ENCODE data around the gene PLCXD1. TPM values are rescaled to one million over a fixed set of nuclear protein-coding genes. Genes with fewer than 3 reads are reported as not detected.
"Not testable (repeated sequence)": the region's sequence is repeated elsewhere in the genome, so short reads cannot be mapped to it uniquely, and the experiment has no call there.

Gene PLCXD1
- total RNA-seq, 1 donor from 2014 or later = 10.6 TPM

DNA sequence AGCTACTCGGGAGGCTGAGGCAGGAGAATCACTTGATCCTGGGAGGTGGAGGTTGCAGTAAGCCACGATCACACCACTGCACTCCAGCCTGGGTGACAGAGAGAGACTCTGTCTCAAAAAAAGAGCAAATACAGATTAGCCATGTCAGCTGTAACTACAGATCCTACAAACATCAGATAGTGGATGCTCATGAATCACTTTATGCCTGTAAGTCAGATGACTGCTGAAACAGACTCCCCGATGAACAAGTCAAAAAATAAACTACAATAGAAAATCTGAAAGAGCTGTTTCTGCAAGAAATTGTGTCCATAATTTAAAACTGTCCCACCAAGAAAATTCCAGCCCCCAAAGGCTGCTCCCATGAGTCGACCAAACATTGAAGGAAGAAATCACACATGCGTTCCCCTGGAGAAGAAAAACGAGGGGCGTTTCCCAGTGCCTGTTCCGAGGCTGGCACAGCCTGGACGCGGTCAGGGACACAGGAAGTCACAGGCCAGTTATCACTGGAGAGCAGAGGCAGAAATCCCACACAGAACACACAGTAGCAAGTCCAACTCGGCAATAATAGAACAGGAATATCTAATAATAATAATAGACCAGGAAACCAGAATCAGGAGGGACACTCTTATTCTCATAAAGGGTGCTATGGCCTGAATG is 67.4 kb downstream of the PLCXD1 start:
- DNase-seq (ENCODE audit: extremely low read depth, low read depth, low spot score) = no peak

DNA sequence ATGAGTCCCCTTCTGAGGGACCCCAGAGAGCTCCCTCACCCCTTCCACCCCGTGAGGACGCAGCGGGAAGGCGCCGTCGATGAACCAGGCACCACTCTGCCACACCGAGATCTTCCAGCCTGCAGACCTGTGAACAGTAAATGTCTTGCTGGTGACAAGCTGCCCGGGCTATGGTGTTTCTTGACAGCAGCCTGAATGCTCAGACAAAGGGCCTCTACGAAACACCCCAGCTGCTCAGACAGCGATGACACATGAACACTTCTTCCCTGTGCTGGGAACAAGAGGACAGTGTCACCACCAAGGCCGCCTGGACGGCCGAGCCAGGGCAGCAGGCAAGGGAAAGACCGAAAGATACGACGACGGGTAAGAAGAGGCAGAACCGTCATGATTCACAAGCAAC is 68.0 kb downstream of the PLCXD1 start:
- no peak for DNase-seq (ENCODE audit: extremely low read depth, low read depth, low spot score)

DNA sequence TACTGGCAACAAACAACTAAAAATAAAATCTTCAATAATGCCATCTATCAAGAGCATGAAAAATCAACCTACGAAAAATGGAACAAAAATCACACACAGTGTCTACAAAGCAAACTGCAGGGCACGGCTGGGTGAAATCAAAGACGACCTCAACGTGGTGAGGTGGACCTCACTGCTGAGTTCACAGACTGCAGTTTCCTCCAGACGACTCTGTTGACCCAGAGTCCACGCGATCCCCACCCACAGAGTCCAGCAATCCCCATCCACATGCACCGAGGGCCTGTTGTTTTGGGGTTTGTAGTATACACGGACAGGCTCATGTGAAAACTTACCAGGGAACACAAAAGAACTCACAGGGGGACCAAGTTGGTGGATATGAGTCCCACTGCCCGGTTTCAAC is 68.5 kb downstream of the PLCXD1 start:
- no peak for DNase-seq (ENCODE audit: extremely low read depth, low read depth, low spot score)

DNA sequence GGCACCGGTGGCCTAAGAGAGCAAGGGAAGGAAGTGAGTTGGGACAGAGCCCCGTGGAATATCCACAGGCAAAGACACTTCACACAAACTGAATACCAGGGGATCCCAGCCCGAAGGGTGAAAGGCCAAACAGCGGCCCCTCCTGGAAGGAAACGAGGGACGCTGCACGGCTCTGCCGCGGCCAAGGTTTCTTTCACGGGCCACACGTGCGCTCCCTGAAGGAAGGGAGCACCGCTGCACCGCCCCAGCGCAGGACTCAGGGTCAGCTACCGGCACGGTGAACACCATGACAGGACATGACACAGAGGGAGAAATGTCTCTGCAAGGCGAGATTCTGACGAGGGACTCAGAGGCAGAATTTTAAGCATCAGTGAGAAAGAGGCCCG is 69.0 kb downstream of the PLCXD1 start:
- no peak for DNase-seq (ENCODE audit: extremely low read depth, low read depth, low spot score)

DNA sequence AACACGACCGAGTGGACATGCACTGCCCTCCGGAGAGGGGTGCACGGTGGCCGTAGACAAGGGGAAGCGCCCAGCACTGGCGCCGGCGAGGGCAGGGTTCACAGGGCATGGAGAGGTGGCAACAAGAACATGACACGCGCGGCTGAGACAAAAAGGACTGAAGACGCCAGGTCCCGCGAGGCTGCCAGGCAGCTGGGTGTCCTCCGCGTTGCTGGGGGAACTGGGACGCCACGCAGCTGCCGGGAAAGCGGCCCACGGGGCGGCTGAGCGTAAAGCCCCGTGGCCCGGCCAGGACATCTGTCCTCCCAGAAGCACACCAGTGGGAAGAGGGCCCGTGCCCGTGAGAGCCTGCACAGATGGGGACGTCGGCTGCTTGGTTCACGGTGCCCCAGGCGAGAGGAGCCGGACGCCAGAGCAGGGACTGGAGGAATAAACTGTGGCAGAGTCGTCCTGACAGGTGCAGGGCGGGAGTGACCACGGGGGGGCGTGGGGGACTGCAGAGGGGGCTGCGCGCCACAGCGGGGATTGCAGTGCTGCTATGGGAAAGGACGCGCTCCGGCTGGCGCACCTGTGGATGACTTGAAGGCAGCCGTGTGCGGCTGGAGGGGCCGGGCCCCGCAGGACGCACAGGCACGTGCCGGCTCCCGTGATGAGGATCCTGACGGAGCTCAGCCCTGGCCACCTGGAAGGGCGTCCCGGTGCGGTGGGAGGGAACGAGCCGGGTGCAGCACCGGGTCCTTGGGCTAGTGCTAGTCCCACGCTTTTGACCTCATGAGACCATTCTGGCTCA is 69.5 kb downstream of the PLCXD1 start:
- DNase-seq (ENCODE audit: extremely low read depth, low read depth, low spot score) = no peak

DNA sequence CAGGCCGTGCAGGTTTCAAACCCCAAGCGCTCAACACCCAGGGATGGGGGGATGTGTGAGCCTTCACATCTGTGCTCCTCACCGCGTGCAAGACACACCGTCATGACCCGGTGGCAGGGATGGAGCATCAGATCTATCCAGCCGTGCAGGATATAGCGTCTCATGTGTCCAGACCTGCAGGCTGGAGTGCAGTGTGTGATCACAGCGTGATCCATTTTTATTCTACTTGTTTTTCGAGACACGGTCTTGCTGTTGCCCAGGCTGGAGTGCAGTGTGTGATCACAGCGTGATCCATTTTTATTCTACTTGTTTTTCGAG is 70.1 kb downstream of the PLCXD1 start:
- DNase-seq (ENCODE audit: extremely low read depth, low read depth, low spot score) = not testable (repeated sequence)

DNA sequence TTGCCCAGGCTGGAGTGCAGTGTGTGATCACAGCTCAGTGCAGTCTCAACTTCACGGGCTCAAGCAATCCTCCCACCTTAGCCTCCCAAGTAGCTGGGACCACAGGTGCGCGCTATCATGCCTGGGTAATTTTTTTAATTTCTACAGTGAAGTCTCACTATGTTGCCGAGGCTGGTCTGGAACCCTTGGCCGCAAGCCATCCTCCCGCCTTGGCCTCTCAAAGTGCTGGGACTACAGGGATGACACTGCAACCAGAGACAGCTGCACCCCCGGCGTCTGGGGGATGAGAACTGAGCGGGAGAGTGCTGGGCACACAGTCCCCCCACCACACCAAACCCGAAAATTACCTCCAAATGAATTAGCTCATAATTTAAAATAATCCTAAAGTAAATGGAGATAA is 70.6 kb downstream of the PLCXD1 start:
- no peak for DNase-seq (ENCODE audit: extremely low read depth, low read depth, low spot score)

DNA sequence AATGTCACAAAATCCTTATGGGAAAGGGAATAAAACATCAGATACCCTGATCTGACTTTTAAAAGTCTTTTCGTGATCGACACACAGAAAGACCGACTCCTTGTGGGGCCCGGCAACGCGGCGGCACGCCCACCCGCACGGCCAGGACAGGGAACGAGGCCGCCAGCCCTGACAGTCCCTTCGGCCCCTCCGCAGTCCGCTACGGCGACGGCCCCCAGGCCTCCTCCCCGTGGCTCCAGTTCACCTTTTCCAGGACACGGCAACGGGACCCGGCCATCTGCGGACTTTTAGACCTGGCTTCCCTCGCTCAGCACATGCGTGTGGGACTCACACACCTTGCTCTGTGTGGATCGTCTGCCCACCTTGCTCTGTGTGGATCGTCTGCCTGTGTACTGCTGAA is 71.0 kb downstream of the PLCXD1 start:
- no peak for DNase-seq (ENCODE audit: extremely low read depth, low read depth, low spot score)

DNA sequence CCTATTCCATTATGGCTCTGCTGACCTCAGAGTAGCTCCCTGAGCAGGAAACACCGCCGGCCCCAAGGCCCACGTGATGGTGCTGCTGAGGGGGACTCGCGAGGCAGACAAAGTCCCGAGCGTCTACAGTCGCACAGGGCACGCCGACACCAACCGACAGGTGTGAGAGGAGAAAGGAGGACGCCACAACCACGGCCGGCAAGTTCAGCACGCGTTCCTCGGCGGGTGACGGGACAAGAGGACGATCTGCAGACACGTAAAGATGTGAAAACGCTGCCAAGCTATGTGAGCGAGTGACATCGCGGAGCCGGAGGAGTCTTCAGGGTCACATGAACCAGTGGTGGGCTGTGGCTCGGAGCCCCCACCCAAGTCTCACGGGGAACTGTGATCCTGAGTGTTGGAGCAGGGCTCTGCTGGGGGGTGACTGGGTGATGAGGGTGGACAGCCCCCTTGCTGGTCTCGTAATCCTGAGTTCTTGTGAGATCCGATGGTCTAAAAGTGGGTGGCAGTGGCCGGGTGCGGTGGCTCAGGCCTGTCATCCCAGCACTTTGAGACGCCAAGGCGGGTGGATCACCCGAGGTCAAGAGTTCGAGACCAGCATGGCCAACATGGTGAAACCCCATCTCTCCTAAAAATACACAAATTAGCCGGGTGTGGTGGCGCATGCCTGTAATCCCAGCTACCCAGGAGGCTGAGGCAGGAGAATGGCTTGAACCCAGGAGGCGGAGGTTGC is 71.6 kb downstream of the PLCXD1 start:
- no peak for DNase-seq (ENCODE audit: extremely low read depth, low read depth, low spot score)

Other genes starting within 250 kb of the PLCXD1 start
- gene GTPBP6, start 37.4 kb downstream of the PLCXD1 start, total RNA-seq = 35.7 and 48.5 TPM in 2 replicates
- 20.3 and 27.7 TPM in 2 replicates for gene PPP2R3B, start 105.5 kb downstream of the PLCXD1 start, total RNA-seq

All from glomerular endothelial cell (primary cell).